ENCODE measurements around the gene MICB. TPM values are rescaled to one million over a fixed set of nuclear protein-coding genes. Genes with fewer than 3 reads are reported as not detected.
A peak's percentile ranks its signal among the peaks of the same experiment; 100 is the strongest.
"Not testable (repeated sequence)": the region's sequence is repeated elsewhere in the genome, so short reads cannot be mapped to it uniquely, and the experiment has no call there.

MICB gene
- total RNA-seq, 2 experiments from 2014 or later = 21.4 to 22.6 TPM

- H3K27ac Mint-ChIP-seq = no peak overlapping the region
- DNase-seq = no peak
- H3K9me3 Mint-ChIP-seq = no peaks in the 10 kb centered on the region
- H3K36me3 Mint-ChIP-seq (ENCODE audit: low read depth) = peaks cover 1% of the 10 kb centered on the region
- no peak overlapping the region for H3K4me3 Mint-ChIP-seq
- CTCF ChIA-PET = interaction anchor here (0.6 kb wide), 1 partner anchor 653 kb away, joined by 3 read pairs; no protein-coding TSS in a partner anchor
- intact Hi-C loops (cut with micrococcal nuclease) = no loop called here
- no peaks in the 10 kb centered on the region for H3K27me3 Mint-ChIP-seq (ENCODE audit: low read depth)
- H3K4me1 Mint-ChIP-seq (ENCODE audit: low read depth) = peaks cover 21% of the 10 kb centered on the region
Observed at GRCh38 chr6:31478186-31478950, 19.6 kb upstream of the MICB start.

DNA sequence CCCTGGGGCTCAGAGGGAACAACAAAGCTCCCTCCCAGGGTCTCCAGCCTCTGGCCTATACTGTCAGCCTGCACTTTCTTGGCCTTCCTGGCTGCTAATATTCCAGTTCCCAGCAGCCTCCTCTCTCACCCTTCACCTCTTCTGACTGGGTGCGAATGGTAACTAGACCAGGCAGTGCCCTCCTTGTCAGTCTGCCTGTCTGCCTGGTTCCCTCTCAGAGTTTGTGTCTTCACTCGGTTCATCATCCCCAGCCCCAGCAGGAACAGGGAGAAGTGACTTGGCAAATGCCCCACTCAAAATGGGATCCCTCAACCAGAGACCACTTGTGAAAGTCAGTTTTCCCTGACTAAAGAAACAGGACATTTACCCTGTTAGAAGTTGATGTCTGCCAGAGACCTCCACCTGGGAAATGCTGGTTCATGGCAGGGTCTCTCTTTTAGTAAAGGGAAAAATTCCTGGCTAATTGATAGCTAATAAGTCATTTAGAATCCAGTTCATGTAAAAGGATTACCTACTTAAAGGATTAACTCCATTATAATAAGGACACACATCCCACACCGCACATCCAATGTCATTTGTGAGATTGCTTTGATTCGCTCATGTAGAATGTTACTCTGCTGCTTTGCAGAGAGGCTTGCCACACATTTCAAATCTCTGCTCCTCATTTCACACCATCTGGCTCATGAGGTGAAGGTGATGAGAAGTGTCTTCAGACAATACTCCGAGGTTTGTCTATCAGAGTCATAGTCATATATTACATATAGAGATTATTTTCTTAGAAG is 18.6 kb upstream of the MICB start:
- no peaks in the 10 kb centered on the region for H3K9me3 Mint-ChIP-seq
- no peak for DNase-seq

DNA sequence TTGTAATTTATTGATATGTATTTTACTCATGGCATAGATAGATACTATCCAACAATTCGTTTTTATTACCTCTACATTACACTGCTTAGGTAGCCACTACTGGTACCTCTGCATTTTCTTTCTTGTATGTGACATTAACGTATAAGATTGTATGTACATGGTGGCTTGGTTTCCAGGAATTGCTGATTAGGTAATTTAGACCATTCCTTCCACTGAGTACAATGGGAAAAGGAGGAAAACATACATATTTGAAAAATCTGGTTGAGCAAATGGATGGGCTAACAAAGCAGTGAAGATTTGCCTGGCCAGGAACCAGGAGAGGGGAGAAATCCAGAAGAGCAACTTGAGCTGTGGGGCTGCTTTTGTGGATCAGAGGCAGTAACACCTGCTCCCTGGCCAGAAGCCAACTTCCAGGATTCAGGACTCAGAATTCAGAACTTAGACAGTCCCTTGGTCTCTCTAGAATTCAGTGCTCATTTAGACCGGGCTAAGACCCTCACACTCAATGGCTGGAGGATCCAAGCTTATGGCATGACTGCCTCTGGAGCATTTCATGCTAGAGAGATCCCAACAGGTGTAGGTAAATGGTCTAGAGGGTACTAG is 17.9 kb upstream of the MICB start:
- DNase-seq = no peak
- Mint-ChIP-seq H3K36me3 (ENCODE audit: low read depth) (no peaks in the 10 kb centered on the region), H3K4me3 (no peak overlapping the region), H3K27me3 (ENCODE audit: low read depth) (no peaks in the 10 kb centered on the region), H3K4me1 (ENCODE audit: low read depth) (peaks cover 4% of the 10 kb centered on the region), H3K9me3 (no peaks in the 10 kb centered on the region), H3K27ac (no peak overlapping the region)
- intact Hi-C loops (cut with micrococcal nuclease) = no loop called here
- CTCF ChIA-PET = no interaction called here

More for the DNA sequence above, 18.6 kb upstream of the MICB start:
- H3K4me3 Mint-ChIP-seq = no peak overlapping the region
- intact Hi-C loops (cut with micrococcal nuclease) = no loop called here
- CTCF ChIA-PET = no interaction called here
- H3K36me3 Mint-ChIP-seq (ENCODE audit: low read depth) = no peaks in the 10 kb centered on the region
- no peaks in the 10 kb centered on the region for H3K27me3 Mint-ChIP-seq (ENCODE audit: low read depth)
- H3K27ac Mint-ChIP-seq = no peak overlapping the region
- H3K4me1 Mint-ChIP-seq (ENCODE audit: low read depth) = peaks cover 11% of the 10 kb centered on the region

GRCh38 chr6:31480574-31480973 is 17.4 kb upstream of the MICB start:
- Mint-ChIP-seq H3K4me3 (no peak overlapping the region), H3K4me1 (ENCODE audit: low read depth) (no peaks in the 10 kb centered on the region), H3K9me3 (no peaks in the 10 kb centered on the region), H3K36me3 (ENCODE audit: low read depth) (no peaks in the 10 kb centered on the region), H3K27ac (no peak overlapping the region), H3K27me3 (ENCODE audit: low read depth) (no peaks in the 10 kb centered on the region)
- CTCF ChIA-PET = no interaction called here
- DNase-seq = no peak
- intact Hi-C loops (cut with micrococcal nuclease) = no loop called here

- CTCF ChIA-PET = interaction anchor here (0.6 to 1.1 kb wide), 2 partner anchors 9 to 597 kb away, joined by 3 read pairs; no protein-coding TSS in a partner anchor
- peaks cover 2% of the 10 kb centered on the region for H3K4me1 Mint-ChIP-seq (ENCODE audit: low read depth)
- no peaks in the 10 kb centered on the region for H3K36me3 Mint-ChIP-seq (ENCODE audit: low read depth)
- no peaks in the 10 kb centered on the region for H3K9me3 Mint-ChIP-seq
- intact Hi-C loops (cut with micrococcal nuclease) = no loop called here
- DNase-seq = no peak
- no peak overlapping the region for H3K4me3 Mint-ChIP-seq
- H3K27ac Mint-ChIP-seq = no peak overlapping the region
- H3K27me3 Mint-ChIP-seq (ENCODE audit: low read depth) = no peaks in the 10 kb centered on the region
Observed at GRCh38 chr6:31483392-31483791, 14.6 kb upstream of the MICB start.

DNA sequence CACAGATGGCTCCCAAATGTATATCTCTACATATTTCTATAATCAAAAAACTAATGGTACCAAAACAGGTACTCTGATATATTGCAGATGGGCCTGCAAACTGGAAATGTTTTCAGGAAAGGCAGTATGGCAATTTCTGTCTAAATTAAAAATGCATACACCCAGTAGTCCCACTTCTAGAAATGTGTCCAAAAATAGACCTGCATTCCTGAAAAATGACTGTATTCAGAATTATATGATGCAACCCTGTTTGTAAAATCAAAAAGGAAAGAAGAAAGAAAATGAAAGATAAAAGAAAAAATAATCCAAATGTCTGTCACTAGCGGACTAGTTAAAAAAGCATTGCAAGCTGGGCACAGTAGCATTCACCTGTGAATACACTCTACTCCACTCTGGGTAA is 12.9 kb upstream of the MICB start:
- intact Hi-C loops (cut with micrococcal nuclease) = no loop called here
- Mint-ChIP-seq H3K27ac (no peak overlapping the region), H3K9me3 (no peaks in the 10 kb centered on the region), H3K4me1 (ENCODE audit: low read depth) (peaks cover 2% of the 10 kb centered on the region), H3K36me3 (ENCODE audit: low read depth) (no peaks in the 10 kb centered on the region), H3K27me3 (ENCODE audit: low read depth) (no peaks in the 10 kb centered on the region), H3K4me3 (no peak overlapping the region)
- no peak for DNase-seq
- CTCF ChIA-PET = no interaction called here

DNA sequence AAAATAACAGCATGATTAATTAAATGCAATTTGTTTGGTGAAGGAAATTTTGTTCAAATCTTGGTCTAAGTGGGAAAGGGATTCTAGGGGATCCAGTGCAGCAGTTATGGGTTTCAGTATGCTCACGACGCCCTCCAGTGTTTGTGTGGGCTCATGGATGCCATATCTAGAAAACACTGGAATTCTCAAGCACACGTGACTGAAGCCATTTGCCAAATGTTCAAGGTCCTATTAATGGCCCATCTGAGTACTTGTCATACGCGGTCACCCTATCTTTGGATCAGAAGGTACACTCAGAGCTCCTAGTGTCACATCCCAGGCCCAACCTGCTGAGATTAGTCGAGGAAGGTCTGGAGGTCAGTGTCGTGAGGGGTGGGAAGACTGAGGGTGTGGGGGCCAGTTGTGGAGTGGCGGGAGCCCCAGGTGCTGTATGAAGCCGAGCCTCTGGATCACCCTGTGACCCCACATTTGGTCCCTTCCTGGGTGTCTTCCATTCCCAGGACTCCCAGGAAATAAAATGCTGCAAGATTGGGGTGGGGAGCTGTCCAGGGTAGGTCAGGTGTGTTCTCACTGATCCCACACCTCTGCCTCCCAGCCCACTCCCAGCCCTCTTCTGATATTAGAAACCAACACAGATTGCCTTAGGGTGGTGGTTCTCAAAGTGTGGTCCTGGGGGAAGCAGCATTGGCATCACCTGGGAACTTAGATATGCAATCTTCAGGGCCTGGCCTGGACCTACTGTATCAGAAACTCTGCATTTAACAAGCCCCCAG is 11.7 kb upstream of the MICB start:
- DNase-seq; H3K27ac Mint-ChIP-seq; H3K4me3 Mint-ChIP-seq; H3K27me3 Mint-ChIP-seq (ENCODE audit: low read depth); H3K4me1 Mint-ChIP-seq (ENCODE audit: low read depth); H3K36me3 Mint-ChIP-seq (ENCODE audit: low read depth); intact Hi-C loops (cut with micrococcal nuclease); H3K9me3 Mint-ChIP-seq: not testable (repeated sequence)
- CTCF ChIA-PET = interaction anchor here (1.1 kb wide), 1 partner anchor 100 kb away, joined by 4 read pairs; no protein-coding TSS in a partner anchor

GRCh38 chr6:31487674-31488073 is 10.3 kb upstream of the MICB start:
- CTCF ChIA-PET; H3K27me3 Mint-ChIP-seq (ENCODE audit: low read depth); H3K9me3 Mint-ChIP-seq; H3K4me3 Mint-ChIP-seq; intact Hi-C loops (cut with micrococcal nuclease); DNase-seq; H3K36me3 Mint-ChIP-seq (ENCODE audit: low read depth): not testable (repeated sequence)
- peak overlapping the region; percentile 22 for H3K27ac Mint-ChIP-seq
- H3K4me1 Mint-ChIP-seq (ENCODE audit: low read depth) = peaks cover 16% of the 10 kb centered on the region

DNA sequence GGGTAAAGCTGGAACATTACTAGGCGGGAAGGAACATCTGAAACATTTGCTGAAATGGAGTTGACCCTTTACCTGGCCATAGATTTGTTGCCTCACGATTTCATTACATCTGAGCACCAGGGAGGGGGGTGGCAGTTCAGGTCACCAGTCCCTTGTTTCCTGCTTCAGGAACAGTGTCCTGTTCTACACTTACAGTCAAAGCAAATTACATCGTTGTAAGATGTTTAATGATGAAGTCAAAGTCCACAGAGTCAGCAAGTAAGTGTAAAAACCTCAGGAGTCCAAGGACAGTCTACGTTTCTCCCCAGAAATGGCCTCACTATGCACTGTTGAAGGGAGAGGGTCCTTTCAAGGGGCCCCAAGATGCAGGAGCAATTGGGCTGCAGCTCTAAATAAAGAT is 8.9 kb upstream of the MICB start:
- CTCF ChIA-PET = interaction anchor here (1.2 kb wide), 1 partner anchor 52 kb away, joined by 3 read pairs; the partner anchor contains the start of gene DDX39B
- intact Hi-C loops (cut with micrococcal nuclease) = no loop called here
- Mint-ChIP-seq H3K9me3 (no peaks in the 10 kb centered on the region), H3K27me3 (ENCODE audit: low read depth) (no peaks in the 10 kb centered on the region), H3K27ac (no peak overlapping the region), H3K4me1 (ENCODE audit: low read depth) (peaks cover 18% of the 10 kb centered on the region), H3K4me3 (no peak overlapping the region), H3K36me3 (ENCODE audit: low read depth) (no peaks in the 10 kb centered on the region)
- DNase-seq = no peak

DNA sequence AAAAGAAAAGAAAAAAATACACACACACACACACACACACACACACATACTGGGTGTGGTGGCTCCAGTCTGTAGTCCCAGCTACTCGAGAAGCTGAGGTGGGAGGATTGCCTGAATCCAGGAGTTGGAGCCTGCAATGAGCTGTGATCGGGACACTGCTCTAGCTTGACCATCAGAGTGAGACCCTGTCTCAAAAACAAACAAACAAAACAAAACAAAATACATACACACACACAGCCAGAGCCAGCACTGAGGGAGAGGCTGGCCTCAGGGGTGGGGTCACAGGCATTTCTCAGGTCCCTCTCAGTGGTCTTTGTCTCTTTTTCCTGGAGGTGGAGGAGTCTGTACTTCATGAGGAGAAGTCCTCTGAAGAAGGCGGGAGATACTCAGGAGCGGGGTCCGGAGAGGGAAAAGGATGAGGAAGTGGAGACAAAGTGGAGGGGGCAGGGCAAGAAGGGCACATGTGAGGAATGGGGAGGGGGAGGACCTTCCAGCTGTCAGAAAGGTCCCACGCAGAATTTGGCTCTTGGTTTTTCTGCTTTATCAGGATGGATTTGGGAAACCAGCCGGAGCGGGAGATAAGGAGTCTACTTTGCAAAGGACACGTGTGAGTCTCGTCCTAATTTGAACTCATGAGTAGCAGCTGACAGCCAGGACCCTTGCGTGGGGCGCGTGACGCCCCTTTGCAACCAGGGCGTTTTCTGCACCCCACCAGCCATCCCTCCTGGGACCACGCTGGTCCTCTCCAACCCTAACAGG is 7.7 kb upstream of the MICB start:
- H3K4me3 Mint-ChIP-seq = no peak overlapping the region
- CTCF ChIA-PET = interaction anchor here (0.6 to 1.2 kb wide), 2 partner anchors 51 to 1528 kb away, joined by 3 read pairs; partner anchors contain the start of gene DDX39B
- no peaks in the 10 kb centered on the region for H3K27me3 Mint-ChIP-seq (ENCODE audit: low read depth)

DNA sequence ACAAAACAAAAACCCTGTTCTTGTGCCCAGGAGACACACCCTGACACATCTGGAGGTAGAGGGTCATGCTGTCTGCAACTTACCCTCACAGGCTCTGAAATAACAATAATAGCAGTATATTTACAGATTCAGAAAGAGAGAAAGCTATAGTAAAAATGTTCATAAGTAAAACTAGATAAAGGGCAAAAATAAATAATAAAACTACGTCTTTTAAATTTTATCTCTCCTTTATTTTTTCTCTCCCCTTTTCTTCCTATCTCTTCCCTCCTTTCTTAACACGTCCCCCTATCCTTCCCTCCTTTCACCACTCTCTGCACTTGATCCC is 4.4 kb upstream of the MICB start:
- peak overlapping the region; percentile 89 for H3K4me3 Mint-ChIP-seq
- not testable (repeated sequence) for H3K27me3 Mint-ChIP-seq (ENCODE audit: low read depth); H3K36me3 Mint-ChIP-seq (ENCODE audit: low read depth); DNase-seq; H3K9me3 Mint-ChIP-seq
- peak overlapping the region; percentile 90 for H3K27ac Mint-ChIP-seq
- CTCF ChIA-PET = interaction anchor here (1.2 to 6.1 kb wide), 9 partner anchors 20 to 105 kb away, joined by 3 to 48 read pairs (median 5); partner anchors contain the start of genes DDX39B, LTB and NCR3
- H3K4me1 Mint-ChIP-seq (ENCODE audit: low read depth) = peaks cover 37% of the 10 kb centered on the region
- intact Hi-C loops (cut with micrococcal nuclease) = loop anchor here (1.0 to 10.0 kb wide), 6 partner anchors 54 to 701 kb away; partner anchors contain the start of genes GPSM3, NFKBIL1, PBX2 and PRRC2A

More for the DNA sequence above, 7.7 kb upstream of the MICB start:
- Mint-ChIP-seq H3K4me1 (ENCODE audit: low read depth) (peaks cover 20% of the 10 kb centered on the region), H3K27ac (peak overlapping the region; percentile 44), H3K9me3 (no peaks in the 10 kb centered on the region), H3K36me3 (ENCODE audit: low read depth) (no peaks in the 10 kb centered on the region)
- intact Hi-C loops (cut with micrococcal nuclease) = loop anchor here (10.0 kb wide), 2 partner anchors 675 to 705 kb away; partner anchors contain the start of genes GPSM3 and PBX2
- no peak for DNase-seq

Measured in activated naive CD4-positive, alpha-beta T cell treated with anti-CD3 and anti-CD28 coated beads for 36 hours (primary cell).